ENCODE measurements around the gene CCDC73. TPM values are rescaled to one million over a fixed set of nuclear protein-coding genes. Genes with fewer than 3 reads are reported as not detected.

CCDC73 gene
- total and polyA plus RNA-seq, 2 of the 4 experiments (the other 2 are of a cell fraction) = not detected

GRCh38 chr11:32569313-32569881, 225.1 kb downstream of the CCDC73 start:
- Histone ChIP-seq H3K4me3 (ENCODE audit: insufficient read depth, low read depth, low read length) (no peak overlapping the region), H3K9ac (ENCODE audit: low read depth, low read length) (no peak overlapping the region), H2AFZ (replicated peaks; ENCODE audit: low read length, poor library complexity) (no peak overlapping the region), H3K23ac (ENCODE audit: low read depth, low read length) (no peak overlapping the region), H2AK5ac (ENCODE audit: low read depth, low read length) (no peak overlapping the region), H3K18ac (ENCODE audit: low read depth, low read length) (no peak overlapping the region), H2BK5ac (ENCODE audit: low read depth, low read length, poor library complexity, severe bottlenecking) (no peak overlapping the region), H2AK9ac (replicated peaks; ENCODE audit: low read depth, low read length, poor library complexity) (no peak overlapping the region), H3K14ac (replicated peaks; ENCODE audit: low read depth, low read length) (no peak overlapping the region), H3K36me3 (ENCODE audit: control insufficient read depth, insufficient read depth, low read length) (no peaks in the 10 kb centered on the region), H2BK20ac (ENCODE audit: low read depth, low read length) (no peak overlapping the region), H4K8ac (ENCODE audit: low read depth in 2 of 2, low read length in 2 of 2) (no peak overlapping the region), H2BK15ac (ENCODE audit: low read depth, low read length) (no peak overlapping the region), H3K4ac (ENCODE audit: low read depth, low read length) (no peak overlapping the region), H3K4me1 (ENCODE audit: control insufficient read depth, insufficient read depth, low read length) (no peaks in the 10 kb centered on the region), H3K4me2 (ENCODE audit: low read depth, low read length) (no peak overlapping the region), H3K9me3 (ENCODE audit: control insufficient read depth, insufficient read depth, low read length) (no peaks in the 10 kb centered on the region; the same call in 1 of the 2 replicates), H2BK120ac (ENCODE audit: low read depth, low read length) (no peak overlapping the region), H3K79me1 (ENCODE audit: low read depth in 1 of 2, low read length in 2 of 2) (no peaks in the 10 kb centered on the region), H4K5ac (ENCODE audit: low read depth, low read length) (no peak overlapping the region), H4K20me1 (ENCODE audit: insufficient read depth, low read length) (no peaks in the 10 kb centered on the region), H4K91ac (ENCODE audit: insufficient read depth, low read depth, low read length) (no peak overlapping the region), H3K56ac (ENCODE audit: extremely low read depth, insufficient read depth, low read length) (no peak overlapping the region), H3K27ac (ENCODE audit: insufficient read depth, low read length) (no peak overlapping the region), H3K9me1 (ENCODE audit: insufficient read depth, low read length) (no peaks in the 10 kb centered on the region), H3K27me3 (ENCODE audit: control insufficient read depth, insufficient read depth, low read length) (peaks cover 8% of the 10 kb centered on the region)
- dilution Hi-C loops (cut with HindIII; ENCODE audit: low sequenced_read_pairs, unreplicated experiment) = no loop called here
- no peak for ATAC-seq (ENCODE audit: low read depth)
- no CpG with 5 or more reads among the region's 4 CpGs for WGBS, 2 experiments (ENCODE audit: extremely low coverage in 2 of 2, insufficient read length in 1 of 2)
- intact Hi-C loops (cut with micrococcal nuclease) = no loop called here
- ChIA-PET CTCF (no interaction called here), POLR2A (ENCODE audit: unreplicated experiment) (no interaction called here)
- no TSS peak for BruUV-seq (replicated peaks)
- no peak for TF ChIP-seq POLR2A (IDR thresholded peaks at IDR 0.05; ENCODE audit: low read depth, low read length)
- TF ChIP-seq RFX5 (IDR thresholded peaks at IDR 0.05; ENCODE audit: low read depth, low read length) = no peak
- no peak for TF ChIP-seq CHD1 (IDR thresholded peaks at IDR 0.05; ENCODE audit: low read depth, low read length)
- no peak for TF ChIP-seq FOS (IDR thresholded peaks at IDR 0.05; ENCODE audit: low read depth, low read length)
- TF ChIP-seq BHLHE40 (IDR thresholded peaks at IDR 0.05; ENCODE audit: low read depth, low read length) = no peak
- no peak for TF ChIP-seq MXI1 (IDR thresholded peaks at IDR 0.05; ENCODE audit: borderline replicate concordance, low read depth, low read length)
- in situ Hi-C loops (cut with MboI; ENCODE audit: low sequenced_read_pairs) = no loop called here
- no peak for DNase-seq
